T-cell (primary cell): ENCODE data around the gene ISCU. TPM values are rescaled to one million over a fixed set of nuclear protein-coding genes. Genes with fewer than 3 reads are reported as not detected.
"Not testable (repeated sequence)": the region's sequence is repeated elsewhere in the genome, so short reads cannot be mapped to it uniquely, and the experiment has no call there.

Source experiments
- ATAC-seq, 4 experiments: fragments of 200-7000 bp in 3 of 4; fragments of 150-1000 bp in 1 of 4; cut with Tn5 transposase; replicated peaks in 1 of 4; 1 replicate in 3 of 4; 2 replicates in 1 of 4; pipeline ENCODE4 v1.10.0; 2021; ENCODE audit warnings: moderate library complexity in 3 of 4, mild to moderate bottlenecking in 2 of 4, moderate number of reproducible peaks in 1 of 4
- CTCF ChIA-PET, 2 donors: fragments of 300-600 bp; sonication (Branson Sonifier 250); formaldehyde crosslinking; loops; one replicate each; lab custom pipeline; 2022; ENCODE audit warnings: antibody characterized with exemption in 2 of 2; lab: Charles Lee
- POLR2A ChIA-PET, 2 donors: fragments of 300-600 bp; sonication (Branson Sonifier 250); formaldehyde crosslinking; loops; one replicate each; lab custom pipeline; 2022; ENCODE audit warnings: antibody characterized with exemption in 2 of 2; lab: Charles Lee
- DNase-seq, 35 experiments: peaks; one replicate each; pipeline versions ENCODE4 v3.0.0 to v3.0.0-alpha.2; 2013 to 2023
- H3K27ac ChIP-seq: one replicate; pipeline ENCODE4 v1.5.1; 2013; ENCODE audit warnings: low read length
- H3K27me3 ChIP-seq, 2 experiments: replicated peaks in 1 of 2; 1 replicate in 1 of 2; 2 replicates in 1 of 2; pipeline versions ENCODE4 v1.6.1 to v1.7.0; 2013; ENCODE audit warnings: low read length in 1 of 2, mixed read lengths in 1 of 2; ENCODE audit not compliant: control insufficient read depth in 2 of 2, insufficient read depth in 2 of 2; ENCODE audit errors: extremely low read depth in 1 of 2
- H3K36me3 ChIP-seq, 2 donors: 1 replicate in 1 of 2; 2 replicates in 1 of 2; pipeline versions ENCODE4 v1.6.1 to v1.7.0; 2013; ENCODE audit warnings: low read length in 1 of 2; ENCODE audit not compliant: control insufficient read depth in 2 of 2, insufficient read depth in 1 of 2; ENCODE audit errors: extremely low read depth in 1 of 2
- H3K4me1 ChIP-seq, 2 experiments: 1 replicate in 1 of 2; 2 replicates in 1 of 2; pipeline versions ENCODE4 v1.6.1 to v1.7.0; 2013; ENCODE audit warnings: low read length in 2 of 2, mixed read lengths in 1 of 2; ENCODE audit not compliant: insufficient read depth in 2 of 2, control insufficient read depth in 1 of 2; ENCODE audit errors: extremely low read depth in 1 of 2
- H3K4me3 ChIP-seq, 2 donors: 1 replicate in 1 of 2; 2 replicates in 1 of 2; pipeline versions ENCODE4 v1.5.1 to v1.7.0; 2013; ENCODE audit warnings: mild to moderate bottlenecking in 2 of 2, low read length in 1 of 2, moderate library complexity in 1 of 2; ENCODE audit not compliant: control insufficient read depth in 1 of 2; ENCODE audit errors: extremely low read depth in 1 of 2
- H3K9me3 ChIP-seq: 2 replicates; pipeline ENCODE4 v1.7.0; 2013
- H3K27ac Mint-ChIP-seq, 2 donors: one replicate each; pipeline ENCODE4 v1.8.0; 2020 to 2021; ENCODE audit warnings: mild to moderate bottlenecking in 2 of 2, mixed read lengths in 2 of 2
- H3K27me3 Mint-ChIP-seq, 2 donors: one replicate each; pipeline ENCODE4 v1.8.0; 2021 to 2022; ENCODE audit warnings: mixed read lengths in 2 of 2
- H3K36me3 Mint-ChIP-seq: one replicate; pipeline ENCODE4 v1.8.0; 2021; ENCODE audit warnings: mixed read lengths
- H3K4me1 Mint-ChIP-seq, 3 donors: one replicate each; pipeline ENCODE4 v1.8.0; 2020 to 2022; ENCODE audit warnings: mixed read lengths in 3 of 3, mild to moderate bottlenecking in 1 of 3
- H3K4me3 Mint-ChIP-seq, 3 donors: one replicate each; pipeline ENCODE4 v1.8.0; 2020 to 2022; ENCODE audit warnings: mild to moderate bottlenecking in 3 of 3, mixed read lengths in 3 of 3, moderate library complexity in 3 of 3
- H3K9me3 Mint-ChIP-seq, 3 donors: one replicate each; pipeline ENCODE4 v1.8.0; 2020 to 2022; ENCODE audit warnings: mixed read lengths in 3 of 3
- whole genome bisulfite sequencing: methylation state at CpG from one replicate; pipeline ENCODE4 v1.1.5; 2013; ENCODE audit warnings: missing lambda C conversion rate; ENCODE audit not compliant: insufficient coverage; 5-methylcytosine and 5-hydroxymethylcytosine counted together
- total RNA-seq, 35 experiments: library from RNA in 6 of 35; stranded (reverse) in 6 of 35; fragments of 120-200 nt in 1 of 35; gene quantifications; one replicate each; pipeline versions ENCODE4 v1.2.1 to v1.2.4 and lab custom pipeline; 2013 to 2026

Gene ISCU
- total RNA-seq, 5 donors from 2014 or later (not counting 1 experiment from before 2014, with no cell fraction given) = 108 to 190 (median 130) TPM

GRCh38 chr12:108587826-108588225 is 25.4 kb downstream of the ISCU start:
- Mint-ChIP-seq H3K4me3 (no peak overlapping the region), H3K27me3 (no peaks in the 10 kb centered on the region), H3K27ac (no peak overlapping the region), H3K36me3 (no peaks in the 10 kb centered on the region), H3K4me1 (no peaks in the 10 kb centered on the region), H3K9me3 (no peaks in the 10 kb centered on the region)
- POLR2A ChIA-PET = no interaction called here
- no CpG with 5 or more reads among the region's 4 CpGs for WGBS
- no peaks in the 10 kb centered on the region for H3K36me3 ChIP-seq
- CTCF ChIA-PET = no interaction called here
- no peaks in the 10 kb centered on the region for H3K4me1 ChIP-seq
- no peak overlapping the region for H3K4me3 ChIP-seq
- H3K9me3 ChIP-seq = no peaks in the 10 kb centered on the region
- ATAC-seq = no peak
- peaks cover 0 to 23% of the 10 kb centered on the region in 2 experiments for H3K27me3 ChIP-seq
- no peak for DNase-seq
- H3K27ac ChIP-seq = no peak overlapping the region

- WGBS = 81% methylated on average over 5 of the region's 15 CpGs
- Mint-ChIP-seq H3K27ac (no peak overlapping the region), H3K4me3 (no peak overlapping the region), H3K4me1 (no peaks in the 10 kb centered on the region), H3K9me3 (no peaks in the 10 kb centered on the region), H3K27me3 (no peaks in the 10 kb centered on the region), H3K36me3 (no peaks in the 10 kb centered on the region)
- Histone ChIP-seq H3K4me1 (no peaks in the 10 kb centered on the region), H3K9me3 (no peaks in the 10 kb centered on the region), H3K27ac (no peak overlapping the region), H3K4me3 (no peak overlapping the region), H3K36me3 (no peaks in the 10 kb centered on the region), H3K27me3 (peaks cover 0 to 23% of the 10 kb centered on the region in 2 experiments)
- POLR2A ChIA-PET = interaction anchor here (0.6 kb wide), 3 partner anchors 51 to 1537 kb away, joined by 3 to 8 read pairs (median 4); no protein-coding TSS in a partner anchor
- DNase-seq (no peak), ATAC-seq (no peak)
- CTCF ChIA-PET = interaction anchor here in 1 of 2 donors (0.6 kb wide), 1 partner anchor 369 kb away, joined by 4 read pairs; no protein-coding TSS in a partner anchor
These were observed 26.8 kb downstream of the ISCU start for GRCh38 chr12:108589028-108589839.

- Mint-ChIP-seq H3K4me3 (no peak overlapping the region), H3K27ac (no peak overlapping the region), H3K9me3 (no peaks in the 10 kb centered on the region), H3K36me3 (no peaks in the 10 kb centered on the region), H3K4me1 (no peaks in the 10 kb centered on the region), H3K27me3 (no peaks in the 10 kb centered on the region)
- Histone ChIP-seq H3K9me3 (no peaks in the 10 kb centered on the region), H3K27ac (no peak overlapping the region), H3K4me3 (no peak overlapping the region), H3K4me1 (no peaks in the 10 kb centered on the region), H3K36me3 (no peaks in the 10 kb centered on the region), H3K27me3 (peaks cover 0 to 23% of the 10 kb centered on the region in 2 experiments)
- POLR2A ChIA-PET = interaction anchor here in 1 of 2 donors (0.7 kb wide), 1 partner anchor 236 kb away, joined by 3 read pairs; no protein-coding TSS in a partner anchor
- ATAC-seq (no peak), DNase-seq (no peak)
- CTCF ChIA-PET = interaction anchor here in 1 of 2 donors (0.6 kb wide), 1 partner anchor 368 kb away, joined by 4 read pairs; no protein-coding TSS in a partner anchor
- WGBS = 100% methylated on average over 3 of the region's 7 CpGs
These were observed 27.4 kb downstream of the ISCU start for GRCh38 chr12:108589840-108590229.

- WGBS = 96% methylated on average over 6 of the region's 9 CpGs
- H3K9me3 Mint-ChIP-seq, H3K36me3 Mint-ChIP-seq, H3K4me1 Mint-ChIP-seq, H3K27ac ChIP-seq, H3K27me3 Mint-ChIP-seq, H3K4me3 Mint-ChIP-seq, DNase-seq, H3K36me3 ChIP-seq, H3K27ac Mint-ChIP-seq, ATAC-seq, CTCF ChIA-PET, H3K4me1 ChIP-seq, H3K9me3 ChIP-seq, H3K4me3 ChIP-seq: not testable (repeated sequence)
- POLR2A ChIA-PET = interaction anchor here in 1 of 2 donors (0.7 kb wide), 1 partner anchor 235 kb away, joined by 3 read pairs; no protein-coding TSS in a partner anchor
- peaks cover 0 to 23% of the 10 kb centered on the region in 2 experiments for H3K27me3 ChIP-seq
These were observed 28.1 kb downstream of the ISCU start for GRCh38 chr12:108590463-108590862.

- ATAC-seq = no peak
- Mint-ChIP-seq H3K9me3 (no peaks in the 10 kb centered on the region), H3K36me3 (no peaks in the 10 kb centered on the region), H3K4me3 (no peak overlapping the region), H3K27me3 (no peaks in the 10 kb centered on the region), H3K27ac (no peak overlapping the region), H3K4me1 (no peaks in the 10 kb centered on the region)
- Histone ChIP-seq H3K27ac (no peak overlapping the region), H3K9me3 (no peaks in the 10 kb centered on the region), H3K4me3 (no peak overlapping the region), H3K27me3 (peaks cover 0 to 23% of the 10 kb centered on the region in 2 experiments), H3K4me1 (no peaks in the 10 kb centered on the region), H3K36me3 (no peaks in the 10 kb centered on the region)
- CTCF ChIA-PET = no interaction called here
- no peak for DNase-seq
- 92% methylated on average over 14 of the region's 22 CpGs for WGBS
- POLR2A ChIA-PET = no interaction called here
These were observed 29.0 kb downstream of the ISCU start for GRCh38 chr12:108591267-108591980.

GRCh38 chr12:108592033-108592909 is 29.9 kb downstream of the ISCU start:
- Histone ChIP-seq H3K4me3 (no peak overlapping the region), H3K9me3 (no peaks in the 10 kb centered on the region), H3K4me1 (no peaks in the 10 kb centered on the region), H3K27me3 (peaks cover 0 to 23% of the 10 kb centered on the region in 2 experiments), H3K36me3 (no peaks in the 10 kb centered on the region), H3K27ac (no peak overlapping the region)
- Mint-ChIP-seq H3K27ac (no peak overlapping the region), H3K9me3 (no peaks in the 10 kb centered on the region), H3K27me3 (no peaks in the 10 kb centered on the region), H3K4me1 (no peaks in the 10 kb centered on the region), H3K4me3 (no peak overlapping the region), H3K36me3 (no peaks in the 10 kb centered on the region)
- POLR2A ChIA-PET = no interaction called here
- CTCF ChIA-PET = no interaction called here
- DNase-seq = no peak
- WGBS = 91% methylated on average over 7 of the region's 25 CpGs
- ATAC-seq = no peak
